Left colon (tissue), 2 donors: Measurements from ENCODE around the gene SPATA13. TPM values are rescaled to one million over a fixed set of nuclear protein-coding genes. Genes with fewer than 3 reads are reported as not detected.
"Not testable (repeated sequence)": the region's sequence is repeated elsewhere in the genome, so short reads cannot be mapped to it uniquely, and the experiment has no call there.

Source experiments
- ATAC-seq: fragments of 200-7000 bp; cut with Tn5 transposase; one replicate; pipeline ENCODE4 v1.9.1; 2020; ENCODE audit warnings: mild to moderate bottlenecking, moderate library complexity
- DNase-seq, 2 donors: peaks; one replicate each; pipeline ENCODE4 v3.0.0-alpha.2; 2020
- intact Hi-C, 2 donors: fragments of 100-400 bp; cut with DNase I in 1 of 2; cut with micrococcal nuclease in 1 of 2; formaldehyde crosslinking; loops; one replicate each; pipeline versions ENCODE4 v1.11.2 to v1.14.0; 2022; cut with DNase I, micrococcal nuclease
- total RNA-seq, 2 donors: library from RNA; stranded (reverse); fragmentation: NEBNext Ultra II Directional; extraction: Animal tissue kit (Norgen Biotek cat#: 25700); gene quantifications; one replicate each; pipeline ENCODE4 v1.2.1, GENCODE V29; 2021
- donor health status: DM: no; HTN: no; CAD: no.
- donor health status: DM: yes; HTN: yes; CAD: no.

SPATA13 gene
- total RNA-seq, 2 donors from 2014 or later, result 36.5 to 37.3 TPM

DNA sequence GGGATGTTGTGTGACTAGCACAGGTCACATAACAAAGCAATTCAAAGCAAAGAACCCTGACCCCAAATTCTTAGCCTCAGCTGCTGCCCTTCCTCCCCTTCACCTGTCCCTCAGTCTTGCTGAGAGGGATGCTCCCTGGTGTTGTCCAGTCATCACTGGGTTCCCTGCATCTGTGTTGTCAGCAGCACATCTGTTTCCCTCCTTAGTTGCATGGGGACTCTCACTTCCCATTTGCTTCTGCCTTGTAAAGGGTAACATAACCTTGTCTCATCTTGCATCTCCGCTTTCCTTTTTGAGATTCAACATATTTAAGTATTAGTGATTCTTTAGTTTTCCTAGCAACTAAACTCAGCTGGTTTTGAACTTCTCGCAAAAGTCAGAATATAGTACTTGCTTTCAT is 54.0 kb downstream of the SPATA13 start:
- intact Hi-C loops, result loop anchor here in 1 of 2 donors (10.0 kb wide), 1 partner anchor 160 kb away; no protein-coding TSS in a partner anchor
- DNase-seq (no peak), ATAC-seq (no peak)

DNA sequence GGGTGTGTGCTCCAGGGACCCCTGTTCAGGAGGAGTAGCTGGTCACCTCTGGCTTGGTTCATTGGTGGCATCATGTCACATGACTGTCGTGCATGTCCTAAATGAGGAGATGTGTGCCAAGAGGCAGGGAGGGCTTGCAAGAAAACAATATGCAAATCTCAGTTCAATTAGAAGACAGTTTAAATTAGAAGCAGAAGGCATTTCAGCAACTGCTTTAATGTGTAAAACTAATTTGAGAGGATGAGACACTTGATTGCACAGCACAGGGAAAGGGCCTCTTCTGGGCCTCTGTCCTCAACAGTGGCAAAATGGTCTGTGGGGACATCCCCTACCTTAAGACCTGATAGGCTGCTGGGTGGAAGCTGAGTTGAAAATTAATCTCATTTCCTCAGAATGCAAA is 54.6 kb downstream of the SPATA13 start:
- DNase-seq (no peak), ATAC-seq (no peak)
- intact Hi-C loops, result loop anchor here in 1 of 2 donors (10.0 kb wide), 1 partner anchor 160 kb away; no protein-coding TSS in a partner anchor

DNA sequence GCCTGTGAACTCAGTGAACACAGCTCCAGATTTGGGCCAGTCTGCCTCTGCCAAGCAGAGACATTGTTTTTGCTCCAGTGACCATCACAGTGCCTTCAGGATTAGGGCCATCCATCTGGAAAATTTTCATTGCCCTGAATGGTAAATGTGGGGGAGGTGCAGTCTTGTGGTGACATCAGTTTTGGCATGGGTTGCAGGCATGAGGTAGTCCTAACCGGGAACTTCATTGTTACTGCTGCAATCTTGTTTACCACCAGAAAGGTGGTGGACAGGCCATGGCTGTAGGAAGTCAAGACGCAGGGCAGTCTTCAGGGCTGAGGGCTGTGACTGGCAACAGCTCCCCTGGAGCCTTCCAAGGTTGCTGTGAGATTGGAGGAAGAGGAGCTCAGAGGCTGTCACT is 55.2 kb downstream of the SPATA13 start:
- peak; percentile 11 for ATAC-seq
- intact Hi-C loops, result loop anchor here in 1 of 2 donors (10.0 kb wide), 1 partner anchor 161 kb away; no protein-coding TSS in a partner anchor
- DNase-seq, result peak in 1 of 2 donors; percentile 46

GRCh38 chr13:24216176-24216575 is 55.7 kb downstream of the SPATA13 start:
- no peak for ATAC-seq
- DNase-seq, result no peak
- intact Hi-C loops, result loop anchor here in 1 of 2 donors (10.0 kb wide), 1 partner anchor 161 kb away; no protein-coding TSS in a partner anchor

DNA sequence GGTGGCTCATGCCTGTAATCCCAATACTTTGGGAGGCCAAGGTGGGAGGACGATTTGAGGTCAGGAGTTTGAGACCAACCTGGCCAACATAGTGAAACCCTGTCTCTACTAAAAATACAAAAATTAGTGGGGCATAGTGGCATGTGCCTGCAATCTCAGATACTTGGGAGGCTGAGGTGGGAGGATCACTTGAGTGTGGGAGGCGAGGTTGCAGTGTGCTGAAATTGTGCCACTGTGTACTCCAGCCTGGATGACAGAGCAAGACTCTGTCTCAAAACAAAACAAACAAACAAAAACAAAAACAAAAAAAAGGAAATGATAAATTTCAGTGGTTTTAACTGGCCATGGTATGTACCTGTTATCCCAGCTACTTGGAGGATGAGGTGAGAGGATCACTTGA is 56.3 kb downstream of the SPATA13 start:
- not testable (repeated sequence) for ATAC-seq, DNase-seq
- intact Hi-C loops, result loop anchor here in 1 of 2 donors (10.0 kb wide), 1 partner anchor 162 kb away; no protein-coding TSS in a partner anchor

- DNase-seq (peak; percentile 76 to 87), ATAC-seq (peak; percentile 91)
- intact Hi-C loops, result loop anchor here in 1 of 2 donors (10.0 kb wide), 1 partner anchor 163 kb away; no protein-coding TSS in a partner anchor
Observed at GRCh38 chr13:24217601-24218281, 57.2 kb downstream of the SPATA13 start.

DNA sequence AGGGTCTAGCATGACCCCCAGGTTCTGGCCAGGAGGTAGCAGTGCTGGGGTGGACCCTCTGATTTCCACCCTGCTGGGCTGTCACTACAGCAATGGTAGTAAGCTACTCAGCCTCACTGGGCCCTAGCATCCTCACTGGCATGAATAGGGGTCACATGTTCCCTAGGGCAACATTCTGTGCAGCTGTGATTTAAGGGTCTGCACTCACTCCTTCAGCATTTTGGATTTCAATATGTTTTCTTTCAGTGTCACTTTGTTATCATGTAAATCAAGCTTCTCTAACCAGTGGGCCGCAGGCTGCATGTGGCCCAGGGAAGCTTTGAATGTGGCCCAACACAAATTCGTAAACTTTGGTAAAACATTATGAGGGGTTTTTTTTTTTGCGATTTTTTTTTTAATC is 57.8 kb downstream of the SPATA13 start:
- ATAC-seq (no peak), DNase-seq (no peak)
- intact Hi-C loops, result loop anchor here in 1 of 2 donors (10.0 kb wide), 1 partner anchor 164 kb away; no protein-coding TSS in a partner anchor

DNA sequence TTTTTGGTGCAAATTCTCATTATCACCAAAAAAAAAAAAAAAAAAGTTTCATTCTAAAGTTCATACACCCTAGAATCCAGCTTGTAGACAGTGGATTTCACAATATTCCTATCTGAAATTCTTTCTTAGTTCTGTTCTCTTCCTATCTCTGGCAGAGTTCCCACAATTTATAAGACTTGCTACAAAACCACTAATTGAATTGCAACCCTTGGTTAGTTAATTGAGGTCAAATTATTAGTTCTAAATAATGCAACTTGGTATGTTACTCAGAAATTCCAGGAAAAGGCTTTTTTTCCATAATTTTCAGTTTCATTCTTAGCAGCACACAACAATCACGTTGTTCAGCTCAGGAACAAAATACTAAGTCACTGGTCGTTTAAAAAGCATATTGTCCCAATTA is 58.5 kb downstream of the SPATA13 start:
- DNase-seq (no peak), ATAC-seq (no peak)
- intact Hi-C loops, result loop anchor here in 1 of 2 donors (10.0 kb wide), 1 partner anchor 164 kb away; no protein-coding TSS in a partner anchor

DNA sequence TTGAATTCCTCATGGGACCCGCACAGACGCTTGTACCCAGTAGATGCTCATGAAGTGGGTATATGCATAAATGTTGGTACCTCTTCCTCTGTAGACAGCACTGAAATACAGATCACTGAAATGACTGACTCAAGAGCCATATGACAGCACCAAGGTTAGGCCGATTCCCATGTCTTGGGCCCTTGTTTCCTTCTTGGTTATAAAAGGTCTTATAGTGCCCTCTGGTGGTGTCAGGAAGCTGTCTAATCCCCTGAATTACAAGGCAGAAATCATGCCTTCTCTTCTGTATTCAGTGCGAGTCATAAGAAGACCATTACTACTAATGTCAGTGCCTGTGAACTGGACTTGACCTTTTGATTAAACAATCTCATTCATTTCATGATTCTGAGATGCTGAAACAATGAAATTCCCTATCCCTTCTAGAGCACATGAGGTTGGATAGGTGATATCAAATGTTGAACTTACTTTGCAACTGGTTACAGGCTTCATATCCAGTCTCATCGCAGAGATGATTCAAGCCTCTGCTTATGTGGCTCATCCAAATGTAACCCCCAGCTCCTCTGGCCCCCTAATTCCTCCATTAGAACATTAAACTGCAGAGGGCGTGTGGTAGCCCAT is 59.7 kb downstream of the SPATA13 start:
- ATAC-seq (peak; percentile 60), DNase-seq (peak in 1 of 2 donors; percentile 60)
- intact Hi-C loops, result loop anchor here in 1 of 2 donors (2.0 to 10.0 kb wide), 2 partner anchors 197 to 295 kb away; no protein-coding TSS in a partner anchor

GRCh38 chr13:24221007-24221406 is 60.5 kb downstream of the SPATA13 start:
- intact Hi-C loops, result loop anchor here in 1 of 2 donors (2.0 to 10.0 kb wide), 2 partner anchors 198 to 296 kb away; no protein-coding TSS in a partner anchor
- ATAC-seq (no peak), DNase-seq (no peak)

DNA sequence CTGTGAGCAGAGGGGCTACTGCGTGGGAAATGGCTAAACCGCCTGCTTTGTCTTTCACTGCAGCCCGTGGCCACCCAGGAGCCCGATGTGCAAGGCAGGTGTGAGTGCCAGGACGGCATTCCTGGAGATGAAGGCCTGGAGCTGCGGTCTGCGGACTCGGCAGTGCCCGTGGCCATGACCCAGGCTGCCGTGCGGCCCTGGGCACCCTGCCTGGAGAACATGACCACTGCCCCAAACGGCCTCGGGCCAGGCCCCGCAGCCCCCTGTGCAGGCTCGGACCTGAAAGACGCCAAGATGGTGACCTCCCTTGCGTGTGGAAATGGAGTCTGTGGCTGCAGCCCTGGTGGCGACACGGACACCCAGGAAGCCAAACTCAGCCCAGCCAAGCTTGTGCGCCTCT is 62.2 kb downstream of the SPATA13 start:
- ATAC-seq (no peak), DNase-seq (no peak)
- intact Hi-C loops, result loop anchor here in 1 of 2 donors (10.0 kb wide), 1 partner anchor 298 kb away; no protein-coding TSS in a partner anchor

GRCh38 chr13:24223341-24224231 is 63.1 kb downstream of the SPATA13 start:
- intact Hi-C loops, result loop anchor here in 1 of 2 donors (10.0 kb wide), 1 partner anchor 299 kb away; no protein-coding TSS in a partner anchor
- DNase-seq (no peak), ATAC-seq (no peak)

GRCh38 chr13:24224232-24224680 is 63.7 kb downstream of the SPATA13 start:
- no peak for ATAC-seq
- DNase-seq, result no peak
- intact Hi-C loops, result loop anchor here in 1 of 2 donors (10.0 kb wide), 1 partner anchor 299 kb away; no protein-coding TSS in a partner anchor

DNA sequence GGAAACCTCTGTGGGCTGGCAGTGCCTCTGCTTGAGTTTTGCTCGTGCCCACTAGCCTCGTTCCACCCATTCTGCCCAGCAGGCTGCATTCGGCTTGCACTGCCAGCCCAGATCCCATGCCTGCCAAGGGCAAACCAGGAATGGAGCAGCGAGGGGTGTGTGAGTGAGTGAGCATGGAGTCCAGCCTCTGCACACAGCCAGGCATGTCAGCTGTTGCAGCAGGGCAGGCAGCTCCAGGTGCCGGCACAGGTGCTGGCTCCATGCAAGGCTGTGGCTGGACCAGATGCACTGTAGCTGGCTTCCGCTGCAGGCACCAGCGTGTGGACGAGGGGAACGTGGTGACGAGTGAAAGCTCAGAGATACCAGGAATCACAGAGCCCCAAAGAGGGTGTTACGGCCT is 64.5 kb downstream of the SPATA13 start:
- ATAC-seq (no peak), DNase-seq (no peak)
- intact Hi-C loops, result loop anchor here in 1 of 2 donors (10.0 kb wide), 1 partner anchor 300 kb away; no protein-coding TSS in a partner anchor

DNA sequence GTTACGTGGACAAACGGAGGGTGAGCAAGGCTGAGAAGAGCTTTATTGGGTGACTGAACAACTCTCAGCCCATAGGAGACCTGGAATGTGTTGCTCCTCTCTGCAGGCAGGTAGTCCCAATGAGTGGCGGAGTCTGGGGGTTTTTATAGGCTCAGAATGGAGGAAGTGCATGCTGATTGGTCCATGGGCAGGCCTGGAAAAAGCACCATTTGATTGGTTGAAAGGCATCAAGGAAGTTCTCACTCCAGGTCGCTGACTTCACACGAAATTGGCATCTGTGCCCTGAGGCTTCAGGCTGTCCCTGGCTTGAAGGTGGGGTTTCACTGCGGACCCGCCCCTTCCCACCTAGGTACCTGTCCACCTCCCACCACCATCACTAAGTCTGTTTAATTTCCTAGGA is 65.4 kb downstream of the SPATA13 start:
- intact Hi-C loops, result loop anchor here in 1 of 2 donors (10.0 kb wide), 1 partner anchor 301 kb away; no protein-coding TSS in a partner anchor
- ATAC-seq, result no peak
- DNase-seq, result no peak

DNA sequence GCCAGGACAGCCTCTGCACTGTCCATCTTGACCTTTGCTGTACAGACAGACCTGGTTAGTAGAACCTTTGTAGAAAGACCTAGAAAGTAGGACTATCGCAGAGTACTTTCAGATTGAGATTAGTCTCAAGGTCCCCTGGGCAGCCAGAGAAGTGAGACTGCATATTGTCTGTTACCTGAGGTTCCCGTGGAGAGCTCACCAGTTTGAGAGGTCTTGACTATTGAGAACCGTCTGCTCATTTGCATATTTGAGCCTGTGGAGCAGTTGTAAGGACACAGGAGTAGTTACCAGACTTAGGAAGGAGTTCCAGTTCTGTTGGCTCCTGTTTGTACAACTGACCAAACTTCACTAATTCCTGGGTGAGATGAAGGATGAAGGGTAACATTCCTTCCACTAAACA is 66.2 kb downstream of the SPATA13 start:
- no peak for ATAC-seq
- intact Hi-C loops, result loop anchor here in 1 of 2 donors (10.0 kb wide), 1 partner anchor 302 kb away; no protein-coding TSS in a partner anchor
- no peak for DNase-seq

- DNase-seq (no peak), ATAC-seq (peak; percentile 59)
- intact Hi-C loops, result loop anchor here in 1 of 2 donors (10.0 kb wide), 1 partner anchor 304 kb away; no protein-coding TSS in a partner anchor
Observed at GRCh38 chr13:24228852-24229458, 68.4 kb downstream of the SPATA13 start.
